BJ (cell line): Measurements from ENCODE around the gene RPL31. TPM values are rescaled to one million over a fixed set of nuclear protein-coding genes. Genes with fewer than 3 reads are reported as not detected.

Experiments used
- CTCF ChIA-PET: fragments of 350-600 bp; formaldehyde crosslinking; extraction: SDS; loops from one replicate; lab custom pipeline; 2021; ENCODE audit warnings: antibody characterized with exemption, inconsistent platforms; lab: Yijun Ruan, JAX
- POLR2A ChIA-PET: fragments of 300-600 bp; sonication (Branson Sonifier 250); formaldehyde crosslinking; extraction: SDS; loops from one replicate; lab custom pipeline; 2021; ENCODE audit warnings: antibody characterized with exemption; lab: Charles Lee
- DNase-seq: peaks from one replicate; pipeline ENCODE4 v3.0.0-alpha.2; 2011; ENCODE audit warnings: low read depth
- H3K27me3 ChIP-seq: 2 replicates; pipeline ENCODE4 v1.6.0; 2011; ENCODE audit warnings: low read length; ENCODE audit not compliant: control insufficient read depth, insufficient read depth
- H3K36me3 ChIP-seq: 2 replicates; pipeline ENCODE4 v1.5.1; 2011; ENCODE audit warnings: low read length; ENCODE audit not compliant: control insufficient read depth, insufficient read depth
- H3K4me3 ChIP-seq: 2 replicates; pipeline ENCODE4 v1.5.1; 2011; ENCODE audit warnings: low read depth, mild to moderate bottlenecking, control low read depth, low read length
- polyA plus RNA-seq: library from polyadenylated mRNA; depleted of rRNA; stranded (reverse); fragments of >200 nt; gene quantifications from 2 replicates; pipeline ENCODE4 v1.2.3, GENCODE V29; 2011
- TF ChIP-seq, protein P1 (sequence below): IDR thresholded peaks from 2 replicates; pipeline ENCODE4 v1.5.1; 2011; ENCODE audit warnings: low read depth, mild to moderate bottlenecking, control low read depth, inconsistent platforms, low read length, moderate library complexity; ENCODE audit not compliant: insufficient read depth

The RPL31 gene
- polyA plus RNA-seq, 1 experiment: 1,622 TPM

DNA sequence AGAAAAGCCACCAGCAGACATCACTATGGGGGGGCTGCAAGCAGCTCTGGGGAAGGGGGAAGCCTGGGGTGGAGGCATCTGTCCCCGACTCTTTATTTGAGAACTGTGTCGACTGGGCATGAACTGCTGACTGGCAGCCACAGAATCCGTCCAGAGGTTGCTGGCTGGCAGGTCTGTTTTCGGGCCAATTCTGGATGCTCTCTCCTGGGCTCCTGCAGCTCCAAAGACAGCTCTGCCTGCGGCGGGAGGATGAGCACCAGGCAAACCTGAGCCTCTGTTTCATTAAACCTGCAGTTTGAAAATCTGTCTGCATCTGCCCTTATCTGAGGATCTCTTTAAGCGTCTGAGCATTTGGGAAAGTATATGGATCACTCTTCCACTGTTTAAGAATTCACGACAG is 34.4 kb upstream of the RPL31 start:
- H3K27me3 ChIP-seq: no peaks in the 10 kb centered on the region
- ChIA-PET POLR2A (no interaction called here), CTCF (interaction anchor here (0.6 to 3.7 kb wide), 2 partner anchors 194 to 238 kb away, joined by 3 to 16 read pairs; no protein-coding TSS in a partner anchor)
- no peak for DNase-seq
- peaks cover 9% of the 10 kb centered on the region for H3K36me3 ChIP-seq
- no peak overlapping the region for H3K4me3 ChIP-seq
- TF ChIP-seq, protein P1, sequence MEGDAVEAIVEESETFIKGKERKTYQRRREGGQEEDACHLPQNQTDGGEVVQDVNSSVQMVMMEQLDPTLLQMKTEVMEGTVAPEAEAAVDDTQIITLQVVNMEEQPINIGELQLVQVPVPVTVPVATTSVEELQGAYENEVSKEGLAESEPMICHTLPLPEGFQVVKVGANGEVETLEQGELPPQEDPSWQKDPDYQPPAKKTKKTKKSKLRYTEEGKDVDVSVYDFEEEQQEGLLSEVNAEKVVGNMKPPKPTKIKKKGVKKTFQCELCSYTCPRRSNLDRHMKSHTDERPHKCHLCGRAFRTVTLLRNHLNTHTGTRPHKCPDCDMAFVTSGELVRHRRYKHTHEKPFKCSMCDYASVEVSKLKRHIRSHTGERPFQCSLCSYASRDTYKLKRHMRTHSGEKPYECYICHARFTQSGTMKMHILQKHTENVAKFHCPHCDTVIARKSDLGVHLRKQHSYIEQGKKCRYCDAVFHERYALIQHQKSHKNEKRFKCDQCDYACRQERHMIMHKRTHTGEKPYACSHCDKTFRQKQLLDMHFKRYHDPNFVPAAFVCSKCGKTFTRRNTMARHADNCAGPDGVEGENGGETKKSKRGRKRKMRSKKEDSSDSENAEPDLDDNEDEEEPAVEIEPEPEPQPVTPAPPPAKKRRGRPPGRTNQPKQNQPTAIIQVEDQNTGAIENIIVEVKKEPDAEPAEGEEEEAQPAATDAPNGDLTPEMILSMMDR: no peak

DNA sequence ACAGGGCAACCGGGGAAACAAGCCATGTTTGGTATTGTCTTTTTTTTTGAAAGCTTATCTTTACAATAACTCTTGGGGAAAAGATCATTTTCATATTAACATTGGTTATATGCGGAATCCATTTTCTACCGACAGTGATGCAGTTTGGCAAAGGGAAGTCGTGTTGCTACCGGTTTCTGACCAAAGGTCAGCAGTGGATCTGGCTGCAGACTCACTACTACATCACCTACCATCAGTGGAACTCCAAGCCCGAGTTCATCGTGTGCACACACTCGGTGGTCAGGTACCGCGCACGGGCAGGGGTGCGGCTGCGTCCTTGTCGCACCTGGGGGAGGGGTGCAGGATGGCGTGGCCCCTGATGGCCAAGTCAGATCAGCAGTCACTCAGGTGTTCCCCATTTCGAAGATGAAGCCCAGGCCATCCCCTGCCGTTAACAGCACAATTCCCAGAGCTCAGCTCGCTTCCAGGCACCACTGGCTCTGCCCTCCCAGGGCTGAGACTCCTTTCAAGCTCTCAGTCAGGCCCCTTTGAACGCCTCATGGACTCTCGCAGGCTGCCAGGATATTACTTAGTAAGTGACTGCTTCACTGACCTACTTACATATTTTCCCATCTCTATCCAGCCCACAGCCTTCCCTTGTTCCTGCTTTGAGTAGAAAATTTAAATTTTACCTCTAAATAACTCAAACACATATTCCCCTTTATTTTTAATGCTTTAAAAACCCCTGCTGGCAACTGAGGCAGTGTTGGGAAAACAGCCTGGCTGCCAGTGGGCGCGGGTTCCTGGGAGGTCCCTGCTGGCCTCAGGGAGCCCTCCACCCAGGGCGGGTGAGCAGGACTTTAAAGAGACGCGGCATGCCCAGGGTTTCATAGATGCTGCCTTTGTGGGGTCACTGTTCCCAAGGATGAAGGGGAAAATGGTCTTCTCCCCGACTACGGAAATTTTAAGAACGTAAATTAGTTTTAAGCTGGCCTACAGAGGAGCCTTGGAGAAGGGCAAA is 33.6 kb upstream of the RPL31 start:
- ChIA-PET CTCF (interaction anchor here (0.6 kb wide), 1 partner anchor 193 kb away, joined by 3 read pairs; no protein-coding TSS in a partner anchor), POLR2A (no interaction called here)
- Histone ChIP-seq H3K27me3 (no peaks in the 10 kb centered on the region), H3K36me3 (peaks cover 9% of the 10 kb centered on the region), H3K4me3 (no peak overlapping the region)
- TF ChIP-seq, protein P1: no peak
- no peak for DNase-seq

- ChIA-PET CTCF (no interaction called here), POLR2A (no interaction called here)
- DNase-seq: no peak
- Histone ChIP-seq H3K36me3 (peaks cover 13% of the 10 kb centered on the region), H3K4me3 (no peak overlapping the region), H3K27me3 (no peaks in the 10 kb centered on the region)
- TF ChIP-seq, protein P1: no peak
Measured at GRCh38 chr2:100969998-100970397, 32.1 kb upstream of the RPL31 start.

GRCh38 chr2:100971221-100971620 is 30.9 kb upstream of the RPL31 start:
- ChIA-PET POLR2A (no interaction called here), CTCF (no interaction called here)
- no peak for DNase-seq
- H3K27me3 ChIP-seq: no peaks in the 10 kb centered on the region
- TF ChIP-seq, protein P1: no peak
- peaks cover 15% of the 10 kb centered on the region for H3K36me3 ChIP-seq
- H3K4me3 ChIP-seq: no peak overlapping the region

- DNase-seq: no peak
- no peaks in the 10 kb centered on the region for H3K27me3 ChIP-seq
- no peak overlapping the region for H3K4me3 ChIP-seq
- H3K36me3 ChIP-seq: peaks cover 18% of the 10 kb centered on the region
- ChIA-PET POLR2A (no interaction called here), CTCF (interaction anchor here (0.6 to 1.1 kb wide), 3 partner anchors 13 to 243 kb away, joined by 3 read pairs; no protein-coding TSS in a partner anchor)
- TF ChIP-seq, protein P1: no peak
Measured at GRCh38 chr2:100972452-100972851, 29.6 kb upstream of the RPL31 start.
